PC-9 (cell line): ENCODE data around the gene RNF212. TPM values are rescaled to one million over a fixed set of nuclear protein-coding genes. Genes with fewer than 3 reads are reported as not detected.

Experiments used
- BruUV-seq: library from RNA; stranded (reverse); fragments of 400-500 nt; replicated peaks from 2 replicates; lab custom pipeline; 2021; lab: Mats Ljungman, UMichigan
- CTCF ChIA-PET: fragments of 300-600 bp; sonication (Branson Sonifier 250); formaldehyde crosslinking; loops from one replicate; lab custom pipeline; 2022; ENCODE audit warnings: antibody characterized with exemption; lab: Charles Lee
- POLR2A ChIA-PET: fragments of 300-600 bp; sonication (Branson Sonifier 250); formaldehyde crosslinking; loops from one replicate; lab custom pipeline; 2022; ENCODE audit warnings: antibody characterized with exemption; ENCODE audit not compliant: unreplicated experiment; lab: Charles Lee
- DNase-seq, 2 experiments: peaks; one replicate each; pipeline versions ENCODE4 v3.0.0 to v3.0.0-alpha.2; 2015 to 2022; ENCODE audit warnings: mixed read lengths in 1 of 2
- H2AFZ ChIP-seq: fragments of 200-600 bp; sonication (generic); 2 replicates; pipeline ENCODE4 v1.8.1; 2017; ENCODE audit warnings: antibody characterized with exemption
- H3F3A ChIP-seq: fragments of 200-600 bp; sonication (generic); 2 replicates; pipeline ENCODE4 v1.8.1; 2017; ENCODE audit warnings: antibody characterized with exemption, mild to moderate bottlenecking, low read depth; ENCODE audit not compliant: insufficient read depth
- H3K27ac ChIP-seq: fragments of 200-600 bp; sonication (generic); 2 replicates; pipeline ENCODE4 v1.6.1; 2016; ENCODE audit warnings: mixed run types
- H3K27me3 ChIP-seq: fragments of 200-600 bp; sonication (generic); 2 replicates; pipeline ENCODE4 v1.6.1; 2016; ENCODE audit warnings: low read depth, mixed run types; ENCODE audit not compliant: insufficient read depth
- H3K36me3 ChIP-seq: fragments of 200-600 bp; sonication (generic); 2 replicates; pipeline ENCODE4 v1.6.1; 2016; ENCODE audit warnings: low read depth, mixed run types
- H3K4me1 ChIP-seq: fragments of 200-600 bp; sonication (generic); replicated peaks from 2 replicates; pipeline ENCODE4 v1.6.1; 2016; ENCODE audit warnings: mixed run types; ENCODE audit not compliant: insufficient read depth
- H3K4me2 ChIP-seq: fragments of 200-600 bp; sonication (generic); 2 replicates; pipeline ENCODE4 v1.6.1; 2017; ENCODE audit warnings: mixed run types
- H3K4me3 ChIP-seq: fragments of 200-600 bp; sonication (generic); 2 replicates; pipeline ENCODE4 v1.6.1; 2016; ENCODE audit warnings: mixed run types
- H3K79me2 ChIP-seq: fragments of 200-600 bp; sonication (generic); 2 replicates; pipeline ENCODE4 v1.6.1; 2017; ENCODE audit warnings: low read depth, mixed run types
- H3K9me2 ChIP-seq: fragments of 200-600 bp; sonication (generic); 2 replicates; pipeline ENCODE4 v1.8.1; 2017; ENCODE audit warnings: mild to moderate bottlenecking; ENCODE audit not compliant: insufficient read depth
- H3K9me3 ChIP-seq: fragments of 200-600 bp; sonication (generic); 2 replicates; pipeline ENCODE4 v1.8.1; 2016; ENCODE audit warnings: low read depth; ENCODE audit not compliant: insufficient read depth
- H4K20me1 ChIP-seq: fragments of 200-600 bp; sonication (generic); 2 replicates; pipeline ENCODE4 v1.8.1; 2017; ENCODE audit not compliant: insufficient read depth
- CTCF ChIP-seq: fragments of 200-600 bp; sonication (generic); conservative IDR thresholded peaks from 2 replicates; pipeline ENCODE4 v1.6.1; 2017; ENCODE audit warnings: mixed run types, antibody characterized with exemption, mild to moderate bottlenecking, moderate library complexity
- EZH2 ChIP-seq: fragments of 200-600 bp; sonication (generic); IDR thresholded peaks from 2 replicates; pipeline ENCODE4 v1.8.0; 2017; ENCODE audit warnings: antibody characterized with exemption, low read depth
- intact Hi-C: fragments of 100-400 bp; cut with micrococcal nuclease; formaldehyde crosslinking; loops from one replicate; pipeline ENCODE4 v1.10.0; 2022; ENCODE audit not compliant: unreplicated experiment
- total RNA-seq: library from RNA; stranded (reverse); gene quantifications from 2 replicates; pipeline ENCODE4 v1.2.3, GENCODE V29; 2021

The RNF212 gene
- total RNA-seq, 1 experiment from 2014 or later, result 4.2 TPM

GRCh38 chr4:1079711-1080265 lies 33.6 kb downstream of the RNF212 start:
- H2AFZ ChIP-seq, result no peak overlapping the region
- no peak overlapping the region for H3K4me3 ChIP-seq
- H3F3A ChIP-seq, result peaks cover 14% of the 10 kb centered on the region
- H3K9me3 ChIP-seq, result no peaks in the 10 kb centered on the region
- no peak overlapping the region for H3K4me2 ChIP-seq
- no peaks in the 10 kb centered on the region for H3K36me3 ChIP-seq
- TF ChIP-seq EZH2 (no peak), CTCF (no peak)
- no TSS peak for BruUV-seq
- no peak for DNase-seq
- no peaks in the 10 kb centered on the region for H3K27me3 ChIP-seq
- intact Hi-C loops, result loop anchor here (5.0 kb wide), 1 partner anchor 37 kb away; no protein-coding TSS in a partner anchor
- H3K27ac ChIP-seq, result no peak overlapping the region
- H3K9me2 ChIP-seq, result no peaks in the 10 kb centered on the region
- ChIA-PET CTCF (no interaction called here), POLR2A (no interaction called here)
- no peaks in the 10 kb centered on the region for H4K20me1 ChIP-seq
- H3K79me2 ChIP-seq, result no peaks in the 10 kb centered on the region
- H3K4me1 ChIP-seq, result peaks cover 26% of the 10 kb centered on the region

- Histone ChIP-seq H3F3A (peaks cover 14% of the 10 kb centered on the region), H3K27ac (no peak overlapping the region), H3K4me2 (no peak overlapping the region), H2AFZ (no peak overlapping the region), H3K36me3 (no peaks in the 10 kb centered on the region), H3K27me3 (no peaks in the 10 kb centered on the region), H3K4me1 (peaks cover 26% of the 10 kb centered on the region), H4K20me1 (no peaks in the 10 kb centered on the region), H3K79me2 (no peaks in the 10 kb centered on the region), H3K9me2 (no peaks in the 10 kb centered on the region), H3K9me3 (no peaks in the 10 kb centered on the region), H3K4me3 (no peak overlapping the region)
- ChIA-PET CTCF (no interaction called here), POLR2A (interaction anchor here (0.5 kb wide), 1 partner anchor 24 kb away, joined by 5 read pairs; no protein-coding TSS in a partner anchor)
- DNase-seq, result no peak
- TF ChIP-seq EZH2 (no peak), CTCF (no peak)
- no TSS peak for BruUV-seq
- intact Hi-C loops, result no loop called here
Observed at GRCh38 chr4:1078490-1078889, 34.9 kb downstream of the RNF212 start.

GRCh38 chr4:1077711-1078477 lies 35.5 kb downstream of the RNF212 start:
- Histone ChIP-seq H3K9me3 (no peaks in the 10 kb centered on the region), H4K20me1 (no peaks in the 10 kb centered on the region), H3K4me2 (no peak overlapping the region), H3K9me2 (no peaks in the 10 kb centered on the region), H3K4me3 (no peak overlapping the region), H3K79me2 (no peaks in the 10 kb centered on the region), H2AFZ (no peak overlapping the region), H3K27me3 (no peaks in the 10 kb centered on the region), H3K36me3 (no peaks in the 10 kb centered on the region), H3F3A (peaks cover 14% of the 10 kb centered on the region), H3K27ac (no peak overlapping the region), H3K4me1 (peaks cover 23% of the 10 kb centered on the region)
- ChIA-PET CTCF (no interaction called here), POLR2A (interaction anchor here (0.5 kb wide), 1 partner anchor 23 kb away, joined by 5 read pairs; no protein-coding TSS in a partner anchor)
- intact Hi-C loops, result no loop called here
- DNase-seq, result no peak
- TF ChIP-seq CTCF (no peak), EZH2 (no peak)
- BruUV-seq, result no TSS peak
